ENCODE data around the gene PLEKHA7.
"Not testable (repeated sequence)": the region's sequence is repeated elsewhere in the genome, so short reads cannot be mapped to it uniquely, and the experiment has no call there.

Gene PLEKHA7

GRCh38 chr11:16976379-16976778, 37.8 kb downstream of the PLEKHA7 start:
- ATAC-seq (no peak), DNase-seq (no peak)

GRCh38 chr11:16975906-16976305, 38.3 kb downstream of the PLEKHA7 start:
- ATAC-seq = no peak

GRCh38 chr11:16973338-16973964, 40.8 kb downstream of the PLEKHA7 start:
- no peak for DNase-seq
- ATAC-seq = no peak

More at GRCh38 chr11:16975906-16976305, 38.3 kb downstream of the PLEKHA7 start:
- DNase-seq = no peak

- ATAC-seq (peak; percentile 57), DNase-seq (no peak)
Measured at GRCh38 chr11:16969010-16969999, 44.9 kb downstream of the PLEKHA7 start.

GRCh38 chr11:16968196-16968595, 46.0 kb downstream of the PLEKHA7 start:
- peak; percentile 17 for ATAC-seq
- no peak for DNase-seq

GRCh38 chr11:16966930-16967671, 47.1 kb downstream of the PLEKHA7 start:
- ATAC-seq = no peak
- DNase-seq = no peak

- ATAC-seq (no peak), DNase-seq (no peak)
Measured at GRCh38 chr11:16964501-16964900, 49.7 kb downstream of the PLEKHA7 start.

GRCh38 chr11:16963316-16963876, 50.8 kb downstream of the PLEKHA7 start:
- ATAC-seq = no peak
- DNase-seq = no peak

GRCh38 chr11:16962589-16962988, 51.6 kb downstream of the PLEKHA7 start:
- not testable (repeated sequence) for DNase-seq, ATAC-seq

- ATAC-seq = no peak
- no peak for DNase-seq
Measured at GRCh38 chr11:16962146-16962545, 52.1 kb downstream of the PLEKHA7 start.

- DNase-seq = no peak
- no peak for ATAC-seq
Measured at GRCh38 chr11:16960250-16960649, 54.0 kb downstream of the PLEKHA7 start.

- DNase-seq (no peak), ATAC-seq (no peak)
Measured at GRCh38 chr11:16959602-16960001, 54.6 kb downstream of the PLEKHA7 start.

- ATAC-seq (no peak), DNase-seq (no peak)
Measured at GRCh38 chr11:16958833-16959232, 55.4 kb downstream of the PLEKHA7 start.

GRCh38 chr11:16956538-16957153, 57.6 kb downstream of the PLEKHA7 start:
- ATAC-seq = no peak
- no peak for DNase-seq

GRCh38 chr11:16953663-16954062, 60.6 kb downstream of the PLEKHA7 start:
- DNase-seq (no peak), ATAC-seq (no peak)

GRCh38 chr11:16946477-16947282, 67.5 kb downstream of the PLEKHA7 start:
- ATAC-seq (peak; percentile 60), DNase-seq (no peak)

GRCh38 chr11:16945671-16946469, 68.3 kb downstream of the PLEKHA7 start:
- ATAC-seq = peak; percentile 88
- DNase-seq = peak; percentile 66

- DNase-seq = no peak
- ATAC-seq = no peak
Measured at GRCh38 chr11:16942911-16943310, 71.3 kb downstream of the PLEKHA7 start.

- no peak for ATAC-seq
- no peak for DNase-seq
Measured at GRCh38 chr11:16942342-16942741, 71.9 kb downstream of the PLEKHA7 start.

GRCh38 chr11:16941935-16942334, 72.3 kb downstream of the PLEKHA7 start:
- DNase-seq = no peak
- ATAC-seq = no peak
